HG02678 (cell line): ENCODE data around the gene OR8D2.
"Not testable (repeated sequence)": the region's sequence is repeated elsewhere in the genome, so short reads cannot be mapped to it uniquely, and the experiment has no call there.

Experiments
- ATAC-seq: cut with Tn5 transposase; IDR thresholded peaks from one replicate; pipeline ENCODE4 v1.9.1; 2021; ENCODE audit warnings: mild to moderate bottlenecking, moderate library complexity; ENCODE audit not compliant: unreplicated experiment

OR8D2 gene

DNA sequence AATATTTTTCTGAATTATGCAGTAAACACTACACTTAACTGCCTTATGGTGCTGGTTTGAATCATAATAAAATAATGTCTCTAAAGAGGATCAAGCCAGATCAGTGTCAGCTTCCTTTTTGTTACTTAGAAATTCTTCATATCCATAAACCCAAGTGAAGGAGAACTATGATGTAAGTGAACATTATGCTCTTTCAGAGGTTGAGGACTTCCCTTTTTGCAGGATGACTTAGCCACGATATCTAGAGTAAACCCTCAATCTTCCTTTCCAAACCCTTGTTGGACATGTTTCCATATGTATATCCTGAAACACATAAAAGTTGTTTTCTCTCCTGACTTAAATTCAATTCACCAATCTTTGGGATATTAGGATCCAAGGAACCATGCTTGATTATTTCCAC is 25.3 kb downstream of the OR8D2 start:
- no peak for ATAC-seq

DNA sequence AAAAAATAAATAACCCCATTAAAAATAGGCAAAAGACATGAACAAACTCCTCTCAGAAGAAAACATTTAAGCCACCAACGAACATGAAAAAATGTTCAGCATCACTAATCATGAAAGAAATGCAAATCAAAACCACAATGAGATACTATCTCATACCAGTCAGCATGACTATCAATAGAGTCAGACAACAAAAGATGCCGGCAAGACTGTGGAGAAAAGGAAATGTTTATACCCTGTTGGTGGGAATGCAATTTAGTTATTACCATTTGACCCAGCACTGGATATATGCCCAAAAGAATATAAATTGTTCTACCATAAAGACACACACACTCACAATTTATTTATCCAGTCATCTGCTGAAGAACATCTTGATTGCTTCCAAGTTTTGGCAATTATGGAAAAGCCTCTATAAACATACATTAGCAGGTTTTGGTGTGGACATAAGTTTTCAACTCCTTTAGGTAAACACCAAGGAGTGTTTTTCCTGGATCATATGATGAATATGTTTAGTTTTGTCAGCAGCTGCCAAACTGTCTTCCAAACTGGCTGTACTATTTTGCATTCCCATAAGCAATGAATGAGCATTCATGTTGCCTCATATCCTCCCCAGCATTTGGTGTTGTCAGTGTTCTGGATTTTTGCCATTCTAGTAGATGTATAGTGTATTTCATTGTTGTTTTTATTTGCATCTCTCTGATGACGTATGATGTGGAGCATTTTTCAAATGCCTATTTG is 34.2 kb downstream of the OR8D2 start:
- no peak for ATAC-seq

DNA sequence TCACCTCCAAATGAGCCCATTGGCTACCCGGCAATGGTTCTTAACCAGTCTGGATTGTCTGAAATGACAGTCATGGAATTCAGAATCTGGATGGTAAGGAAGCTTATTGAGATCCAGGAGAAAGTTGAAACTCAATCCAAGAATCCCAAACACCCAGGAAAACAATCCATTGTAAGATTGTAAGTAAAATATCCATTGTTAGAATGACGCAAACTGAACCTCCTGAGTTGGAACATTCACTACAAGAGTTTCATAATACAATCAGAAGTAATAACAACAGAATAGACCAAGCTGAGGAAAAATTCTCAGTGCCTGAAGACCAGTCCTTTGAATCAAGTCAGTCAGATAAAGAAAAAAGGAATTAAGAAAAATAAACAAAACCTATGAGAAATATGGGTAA is 41.7 kb downstream of the OR8D2 start:
- ATAC-seq, result no peak

DNA sequence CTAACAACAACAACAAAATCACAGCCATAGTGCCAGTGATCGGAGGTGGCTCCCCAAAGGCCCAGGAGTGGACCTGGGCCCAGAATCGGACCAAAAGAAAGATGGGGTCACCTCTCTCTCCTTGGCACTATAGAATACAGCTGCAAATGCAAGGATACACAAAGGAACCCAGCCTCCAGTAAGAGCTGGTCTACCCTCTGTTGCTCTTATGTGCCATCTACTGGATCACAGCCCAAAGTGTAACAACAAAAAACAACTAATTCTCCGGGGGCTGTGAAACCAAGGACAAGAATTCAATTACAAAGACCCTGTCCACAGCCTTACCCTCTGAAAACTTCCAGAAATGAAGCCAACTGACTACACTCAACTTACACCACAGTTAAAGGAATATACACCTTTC is 42.2 kb downstream of the OR8D2 start:
- ATAC-seq, result no peak

DNA sequence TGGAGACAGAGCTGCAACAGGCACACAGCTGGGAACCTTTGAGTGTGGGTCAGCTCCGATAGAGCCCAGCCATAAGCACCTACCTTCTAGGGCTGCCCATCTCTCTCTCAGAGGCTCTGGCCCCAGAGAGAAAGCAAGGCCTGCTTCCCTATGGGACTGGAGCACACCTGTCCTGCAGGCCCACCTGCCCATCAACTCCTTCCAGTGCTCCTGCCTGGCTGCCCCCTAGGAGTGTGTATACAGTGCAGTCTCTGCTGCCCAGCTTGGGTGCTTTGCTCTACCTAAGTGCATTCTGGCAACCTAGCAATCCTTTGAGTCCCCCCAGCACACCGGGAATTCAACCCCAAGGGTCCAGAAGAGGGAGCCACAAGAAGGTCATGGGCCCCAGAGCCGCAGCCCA is 42.8 kb downstream of the OR8D2 start:
- no peak for ATAC-seq

DNA sequence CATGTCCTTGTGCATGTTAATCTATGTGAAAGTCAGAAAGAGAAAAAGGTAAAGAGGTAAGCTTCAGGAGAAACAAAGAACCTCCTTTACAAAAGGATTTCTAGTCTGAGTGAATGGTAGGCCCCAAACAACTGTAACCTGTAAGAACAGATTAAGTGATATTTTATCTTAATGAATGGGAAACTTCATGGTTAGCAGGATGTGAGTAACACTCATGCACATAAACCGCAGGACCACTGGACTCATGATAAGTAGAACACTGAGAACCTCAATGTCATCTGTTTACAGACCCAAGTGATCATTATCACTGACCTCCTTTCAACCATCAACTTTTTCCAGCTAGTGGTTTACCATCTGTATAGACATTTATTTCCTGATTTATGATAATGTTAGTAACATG is 43.9 kb downstream of the OR8D2 start:
- ATAC-seq, result no peak

DNA sequence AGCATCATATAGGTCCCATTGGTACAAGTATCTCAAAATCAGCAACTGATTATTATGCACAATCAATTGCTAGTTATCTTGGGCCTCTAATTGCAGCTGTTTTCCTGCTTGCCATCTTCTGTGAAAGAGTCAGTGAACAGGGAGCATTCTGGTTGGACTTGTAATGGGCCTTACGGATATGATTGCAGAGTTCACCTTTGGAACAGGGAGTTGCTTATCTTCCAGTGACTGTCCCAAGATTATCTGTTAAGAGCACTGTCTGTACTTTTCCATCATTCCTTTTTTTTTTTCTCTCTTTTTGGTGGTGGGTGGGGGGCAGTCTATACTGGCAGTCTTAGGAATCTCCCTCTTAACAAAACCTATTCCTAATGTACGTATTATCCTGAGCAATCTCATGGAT is 46.0 kb downstream of the OR8D2 start:
- ATAC-seq, result no peak

DNA sequence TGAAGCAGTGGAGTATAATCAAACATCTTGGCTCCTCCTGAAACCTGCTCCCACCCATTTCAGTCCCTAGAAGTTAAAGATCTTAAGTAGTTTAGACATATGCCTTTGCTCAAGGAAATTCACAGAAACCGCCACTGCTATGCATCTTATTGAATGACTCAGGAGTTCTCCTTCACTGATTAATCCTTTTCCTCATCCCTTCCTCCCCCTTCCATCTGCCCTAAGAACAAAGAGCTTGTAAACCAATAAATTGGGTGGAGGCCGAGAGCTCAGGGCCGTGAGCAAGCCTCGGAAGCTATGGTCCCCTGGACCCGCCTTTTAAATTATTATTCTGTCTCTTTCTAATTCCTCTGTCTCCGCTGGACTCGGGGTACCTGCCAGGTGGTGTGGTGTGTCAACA is 49.1 kb downstream of the OR8D2 start:
- not testable (repeated sequence) for ATAC-seq
